ENCODE data around the gene RPL18A. TPM values are rescaled to one million over a fixed set of nuclear protein-coding genes. Genes with fewer than 3 reads are reported as not detected.

RPL18A gene
- total and polyA plus RNA-seq, 4 donors = 639 to 1,987 (median 1,843) TPM

DNA sequence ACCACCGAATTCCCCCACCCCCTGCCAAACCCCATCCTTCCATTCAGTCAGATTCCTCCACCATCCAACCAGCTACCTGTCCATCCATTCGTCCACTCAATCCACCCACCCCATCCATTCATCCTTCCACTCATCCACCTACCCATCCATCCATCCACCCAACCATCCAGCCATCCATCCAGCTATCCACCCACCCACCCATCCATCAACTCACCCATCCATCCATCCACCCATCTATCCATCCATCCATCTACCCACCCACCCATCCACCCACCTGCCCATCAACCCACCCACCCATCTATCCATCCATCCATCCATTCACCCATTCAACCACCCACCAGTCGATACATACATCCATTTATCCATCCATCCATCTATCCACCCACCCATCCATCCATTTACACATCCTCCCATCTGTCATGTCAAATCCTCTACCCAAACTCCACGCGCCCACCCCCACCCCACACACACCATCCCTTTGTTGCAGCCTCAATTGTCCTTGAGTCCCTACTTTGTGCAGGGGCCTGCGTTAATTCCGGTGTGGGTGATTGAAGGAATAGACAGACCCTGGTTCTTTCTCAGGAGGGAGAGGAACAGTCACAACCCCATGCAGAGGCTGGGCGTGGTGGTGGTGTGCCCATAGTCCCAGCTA is 6.7 kb downstream of the RPL18A start:
- Histone ChIP-seq H3K27ac (ENCODE audit: low read depth in 1 of 2, low read length in 1 of 2) (no peak overlapping the region), H3K4me1 (ENCODE audit: control insufficient read depth in 5 of 5, insufficient read depth in 5 of 5, low read length in 5 of 5) (peaks cover 0 to 5% (median 0%) of the 10 kb centered on the region in 5 donors), H3K27me3 (ENCODE audit: control insufficient read depth in 3 of 3, insufficient read depth in 3 of 3, low read length in 2 of 3) (peaks cover 0 to 30% (median 26%) of the 10 kb centered on the region in 3 donors), H3K9ac (ENCODE audit: insufficient read depth in 1 of 2, low read length in 2 of 2) (no peak overlapping the region), H3K36me3 (ENCODE audit: control insufficient read depth in 4 of 4, insufficient read depth in 4 of 4, low read length in 4 of 4) (peaks cover 13 to 36% (median 24%) of the 10 kb centered on the region in 4 donors), H3K9me3 (ENCODE audit: control insufficient read depth in 4 of 4, insufficient read depth in 3 of 4, low read length in 3 of 4) (no peaks in the 10 kb centered on the region), H3K4me3 (no peak overlapping the region)
- TF ChIP-seq, protein P1, sequence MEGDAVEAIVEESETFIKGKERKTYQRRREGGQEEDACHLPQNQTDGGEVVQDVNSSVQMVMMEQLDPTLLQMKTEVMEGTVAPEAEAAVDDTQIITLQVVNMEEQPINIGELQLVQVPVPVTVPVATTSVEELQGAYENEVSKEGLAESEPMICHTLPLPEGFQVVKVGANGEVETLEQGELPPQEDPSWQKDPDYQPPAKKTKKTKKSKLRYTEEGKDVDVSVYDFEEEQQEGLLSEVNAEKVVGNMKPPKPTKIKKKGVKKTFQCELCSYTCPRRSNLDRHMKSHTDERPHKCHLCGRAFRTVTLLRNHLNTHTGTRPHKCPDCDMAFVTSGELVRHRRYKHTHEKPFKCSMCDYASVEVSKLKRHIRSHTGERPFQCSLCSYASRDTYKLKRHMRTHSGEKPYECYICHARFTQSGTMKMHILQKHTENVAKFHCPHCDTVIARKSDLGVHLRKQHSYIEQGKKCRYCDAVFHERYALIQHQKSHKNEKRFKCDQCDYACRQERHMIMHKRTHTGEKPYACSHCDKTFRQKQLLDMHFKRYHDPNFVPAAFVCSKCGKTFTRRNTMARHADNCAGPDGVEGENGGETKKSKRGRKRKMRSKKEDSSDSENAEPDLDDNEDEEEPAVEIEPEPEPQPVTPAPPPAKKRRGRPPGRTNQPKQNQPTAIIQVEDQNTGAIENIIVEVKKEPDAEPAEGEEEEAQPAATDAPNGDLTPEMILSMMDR (IDR thresholded peaks at IDR 0.05; ENCODE audit: control extremely low read depth, extremely low read depth) = no peak
- DNase-seq = no peak
- 88 to 89% methylated on average over 8 of the region's 8 CpGs for WGBS, 2 donors
- ATAC-seq (ENCODE audit: insufficient read depth, low FRiP score) = no peak

DNA sequence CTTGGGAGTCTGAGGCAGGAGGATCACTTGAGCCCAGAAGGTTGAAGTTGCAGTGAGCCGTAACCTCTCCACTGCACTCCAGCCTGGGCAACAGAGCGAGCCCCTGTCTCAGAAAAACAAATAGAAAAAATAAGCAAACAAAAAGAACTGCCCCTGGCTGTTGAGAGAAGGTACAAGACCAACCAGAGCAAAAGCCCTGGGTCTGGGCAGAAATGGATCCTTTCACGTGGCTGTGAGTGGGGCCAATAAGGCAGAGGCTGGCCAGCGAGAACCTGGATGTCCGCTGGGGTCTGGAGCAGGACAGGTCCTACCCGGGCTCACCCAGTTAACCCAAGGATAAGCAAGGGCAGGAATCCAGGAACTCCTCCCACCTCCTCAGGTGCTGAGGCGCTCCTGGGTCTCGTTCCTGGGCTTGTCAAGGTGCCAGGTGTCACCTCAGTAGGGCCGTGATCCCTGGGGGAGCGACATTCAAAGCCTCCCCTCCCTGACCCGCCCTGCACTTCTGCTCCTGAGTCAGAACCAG is 7.3 kb downstream of the RPL18A start:
- H3K36me3 ChIP-seq (ENCODE audit: control insufficient read depth in 4 of 4, insufficient read depth in 4 of 4, low read length in 4 of 4) = peaks cover 11 to 30% (median 18%) of the 10 kb centered on the region in 4 donors
- TF ChIP-seq, protein P1 (IDR thresholded peaks at IDR 0.05; ENCODE audit: control extremely low read depth, extremely low read depth) = no peak
- DNase-seq = no peak
- no peak overlapping the region for H3K27ac ChIP-seq (ENCODE audit: low read depth in 1 of 2, low read length in 1 of 2)
- no peaks in the 10 kb centered on the region for H3K4me1 ChIP-seq (ENCODE audit: control insufficient read depth in 5 of 5, insufficient read depth in 5 of 5, low read length in 5 of 5)
- WGBS, 2 donors = 67 to 73% methylated on average over 11 of the region's 11 CpGs
- H3K9ac ChIP-seq (ENCODE audit: insufficient read depth in 1 of 2, low read length in 2 of 2) = no peak overlapping the region
- H3K4me3 ChIP-seq = no peak overlapping the region
- peaks cover 0 to 35% (median 28%) of the 10 kb centered on the region in 3 donors for H3K27me3 ChIP-seq (ENCODE audit: control insufficient read depth in 3 of 3, insufficient read depth in 3 of 3, low read length in 2 of 3)
- no peaks in the 10 kb centered on the region for H3K9me3 ChIP-seq (ENCODE audit: control insufficient read depth in 4 of 4, insufficient read depth in 3 of 4, low read length in 3 of 4)
- no peak for ATAC-seq (ENCODE audit: insufficient read depth, low FRiP score)

DNA sequence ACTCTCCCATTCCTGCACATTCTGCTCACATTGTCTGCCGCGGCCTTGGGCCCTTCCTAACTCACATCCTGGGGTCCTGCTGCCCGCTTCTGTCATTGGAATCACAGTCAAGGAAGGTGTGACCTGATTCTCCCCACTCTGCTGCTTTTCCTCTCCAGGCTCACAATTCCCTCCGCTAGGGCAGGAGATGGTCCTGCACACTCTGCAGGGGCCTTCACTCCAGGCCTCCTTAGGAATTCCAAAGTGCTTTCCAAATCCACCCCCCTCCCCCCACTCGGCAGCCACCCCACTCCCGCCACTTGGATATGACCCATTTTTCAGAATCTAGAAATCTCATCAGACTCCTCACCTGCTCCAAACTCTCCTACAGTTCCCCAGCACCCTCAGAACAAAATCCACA is 9.0 kb downstream of the RPL18A start:
- Histone ChIP-seq H3K4me1 (ENCODE audit: control insufficient read depth in 5 of 5, insufficient read depth in 5 of 5, low read length in 5 of 5) (peaks cover 0 to 7% (median 0%) of the 10 kb centered on the region in 5 donors), H3K36me3 (ENCODE audit: control insufficient read depth in 4 of 4, insufficient read depth in 4 of 4, low read length in 4 of 4) (peaks cover 0 to 20% (median 6%) of the 10 kb centered on the region in 4 donors), H3K27ac (ENCODE audit: low read depth in 1 of 2, low read length in 1 of 2) (no peak overlapping the region), H3K4me3 (no peak overlapping the region), H3K9me3 (ENCODE audit: control insufficient read depth in 4 of 4, insufficient read depth in 3 of 4, low read length in 3 of 4) (no peaks in the 10 kb centered on the region), H3K9ac (ENCODE audit: insufficient read depth in 1 of 2, low read length in 2 of 2) (no peak overlapping the region), H3K27me3 (ENCODE audit: control insufficient read depth in 3 of 3, insufficient read depth in 3 of 3, low read length in 2 of 3) (peaks cover 0 to 51% (median 29%) of the 10 kb centered on the region in 3 donors)
- DNase-seq (no peak), ATAC-seq (ENCODE audit: insufficient read depth, low FRiP score) (no peak)
- 63 to 67% methylated on average over 6 of the region's 6 CpGs for WGBS, 2 donors
- TF ChIP-seq, protein P1 (IDR thresholded peaks at IDR 0.05; ENCODE audit: control extremely low read depth, extremely low read depth) = no peak
